MM.1S (cell line): ENCODE data around the gene UQCC5.

Source experiments
- CTCF ChIP-seq: fragments of 300-600 bp; sonication (generic); IDR thresholded peaks from 2 replicates; pipeline ENCODE4 v1.5.1; 2016; ENCODE audit warnings: antibody characterized with exemption, low read length, mixed read lengths
- EZH2 ChIP-seq: fragments of 300-600 bp; sonication (generic); optimal IDR thresholded peaks from 2 replicates; pipeline ENCODE3; 2017; ENCODE audit warnings: low read depth, mild to moderate bottlenecking, antibody characterized with exemption, low read length, mixed read lengths
- EZH2phosphoT487 ChIP-seq: fragments of 300-600 bp; sonication (generic); IDR thresholded peaks from 2 replicates; pipeline ENCODE4 v1.6.1; 2018; ENCODE audit warnings: antibody characterized with exemption, low read length

- no peak for TF ChIP-seq EZH2phosphoT487
- TF ChIP-seq CTCF, result no peak
- TF ChIP-seq EZH2, result no peak
These were observed 15.5 kb upstream of the UQCC5 start for GRCh38 chr3:52520716-52521487.
